ENCODE measurements around the gene OR52N1. TPM values are rescaled to one million over a fixed set of nuclear protein-coding genes. Genes with fewer than 3 reads are reported as not detected.

Gene OR52N1
- total RNA-seq, 1 donor from 2014 or later, result not detected

Other genes starting within 250 kb of the OR52N1 start
- under 0.01 TPM in 1 of 2 replicates, not detected in the other for gene OR52H1, start 242.7 kb downstream of the OR52N1 start, total RNA-seq
- not detected in 2 replicates for gene OR52B6, start 210.4 kb downstream of the OR52N1 start, total RNA-seq
- gene TRIM6, start 194.6 kb downstream of the OR52N1 start, total RNA-seq, result 0.99 and 3.3 TPM in 2 replicates
- gene TRIM34, start 166.3 kb downstream of the OR52N1 start, total RNA-seq, result 8.5 and 9.4 TPM in 2 replicates
- 46.4 and 75.4 TPM in 2 replicates for gene TRIM5, start 106.2 kb downstream of the OR52N1 start, total RNA-seq
- 47.0 and 66.9 TPM in 2 replicates for gene TRIM22, start 101.5 kb downstream of the OR52N1 start, total RNA-seq
- gene OR56B1, start 54.8 kb downstream of the OR52N1 start, total RNA-seq, result not detected in 2 replicates
- gene OR52N4, start 37.0 kb downstream of the OR52N1 start, total RNA-seq, result not detected in 2 replicates
- not detected in 2 replicates for gene OR52N5, start 7.9 kb downstream of the OR52N1 start, total RNA-seq
- gene OR52N2, start 17.7 kb upstream of the OR52N1 start, total RNA-seq, result not detected in 2 replicates
- gene OR52E6, start 50.6 kb upstream of the OR52N1 start, total RNA-seq, result not detected in 2 replicates
- not detected in 2 replicates for gene OR52E8, start 66.4 kb upstream of the OR52N1 start, total RNA-seq
- gene OR52E4, start 89.4 kb upstream of the OR52N1 start, total RNA-seq, result not detected in 2 replicates
- gene OR52E5, start 101.9 kb upstream of the OR52N1 start, total RNA-seq, result not detected in 2 replicates
- gene OR56A3, start 151.0 kb upstream of the OR52N1 start, total RNA-seq, result not detected in 2 replicates
- gene OR56A5, start 177.2 kb upstream of the OR52N1 start, total RNA-seq, result not detected in 2 replicates
- gene OR52L1, start 195.7 kb upstream of the OR52N1 start, total RNA-seq, result not detected in 2 replicates
- gene OR56A4, start 215.7 kb upstream of the OR52N1 start, total RNA-seq, result not detected in 2 replicates
- not detected in 2 replicates for gene OR56A1, start 239.5 kb upstream of the OR52N1 start, total RNA-seq